Psoas muscle (tissue), 8 donors: ENCODE measurements around the gene USP13. TPM values are rescaled to one million over a fixed set of nuclear protein-coding genes. Genes with fewer than 3 reads are reported as not detected.
"Not testable (repeated sequence)": the region's sequence is repeated elsewhere in the genome, so short reads cannot be mapped to it uniquely, and the experiment has no call there.

Experiments used
- ATAC-seq, 4 donors: fragments of 200-7000 bp; cut with Tn5 transposase; one replicate each; pipeline ENCODE4 v1.9.1; 2020; ENCODE audit warnings: moderate library complexity in 3 of 4, mild to moderate bottlenecking in 2 of 4
- DNase-seq, 2 donors: peaks; one replicate each; pipeline ENCODE4 v3.0.0-alpha.2; 2020
- H3K27ac ChIP-seq: fragments of 200-600 bp; one replicate; pipeline ENCODE4 v1.8.0; 2022
- H3K27me3 ChIP-seq, 3 donors: fragments of 200-600 bp in 1 of 3; one replicate each; pipeline versions ENCODE4 v1.6.1 to v1.8.0; 2013 to 2022; ENCODE audit warnings: low read length in 2 of 3, mild to moderate bottlenecking in 2 of 3, moderate library complexity in 1 of 3; ENCODE audit not compliant: insufficient read depth in 3 of 3
- H3K36me3 ChIP-seq, 2 donors: fragments of 200-600 bp in 1 of 2; one replicate each; pipeline versions ENCODE4 v1.6.1 to v1.8.0; 2013 to 2022; ENCODE audit warnings: low read depth in 1 of 2, mild to moderate bottlenecking in 1 of 2, moderate library complexity in 1 of 2; ENCODE audit not compliant: insufficient read depth in 1 of 2
- H3K4me1 ChIP-seq: fragments of 200-600 bp; one replicate; pipeline ENCODE4 v1.8.0; 2022
- H3K4me3 ChIP-seq: fragments of 200-600 bp; one replicate; pipeline ENCODE4 v1.8.0; 2022; ENCODE audit warnings: mild to moderate bottlenecking
- H3K9me3 ChIP-seq: fragments of 200-600 bp; one replicate; pipeline ENCODE4 v1.8.0; 2022
- WGBS, 3 donors: extraction: QIAGEN DNeasy Blood & Tissue Kit; methylation state at CpG; one replicate each; pipeline versions ENCODE4 v1.1.6 to v1.1.7; 2013; 5-methylcytosine and 5-hydroxymethylcytosine counted together
- intact Hi-C, 2 donors: fragments of 100-400 bp; cut with DNase I; formaldehyde crosslinking; loops; one replicate each; pipeline versions ENCODE4 v1.11.0 to v1.14.2; 2022
- polyA plus RNA-seq, 3 donors: library from polyadenylated mRNA; stranded (reverse); fragments of 200-250 nt; gene quantifications; one replicate each; pipeline ENCODE4 v1.2.3, GENCODE V29; 2013
- total RNA-seq, 4 donors: library from RNA; stranded (reverse); fragmentation: NEBNext Ultra II Directional in 2 of 4; extraction: Animal tissue kit (Norgen Biotek cat#: 25700) in 2 of 4; gene quantifications; one replicate each; pipeline versions ENCODE4 v1.2.1 to v1.2.4, GENCODE V29; 2021 to 2023
- TF ChIP-seq, protein P1 (sequence below): fragments of 200-600 bp; IDR thresholded peaks from one replicate; pipeline ENCODE4 v1.8.0; 2022; ENCODE audit warnings: antibody characterized with exemption
- donor health status: healthy with polysubstance abuse.
- donor health status: DM: no; HTN: no; CAD: no; lungs with moderate emphysema.
- donor health status: Bipolar disorder and iron deficiency.
- donor health status: healthy.
- donor health status: DM: yes; HTN: yes; CAD: no.
- donor health status: DM: no; HTN: no; CAD: no.
- donor health status: DM: no; HTN: no; CAD: no.
- donor health status: DM: yes; HTN: yes; CAD: no.

USP13 gene
- total and polyA plus RNA-seq, 7 donors = 16.1 to 324 (median 175) TPM

GRCh38 chr3:179771797-179772196, 119.0 kb downstream of the USP13 start:
- Histone ChIP-seq H3K4me3 (no peak overlapping the region), H3K27ac (no peak overlapping the region), H3K4me1 (no peaks in the 10 kb centered on the region), H3K36me3 (peaks cover 2 to 92% of the 10 kb centered on the region in 2 donors), H3K9me3 (no peaks in the 10 kb centered on the region), H3K27me3 (no peaks in the 10 kb centered on the region)
- TF ChIP-seq, protein P1, sequence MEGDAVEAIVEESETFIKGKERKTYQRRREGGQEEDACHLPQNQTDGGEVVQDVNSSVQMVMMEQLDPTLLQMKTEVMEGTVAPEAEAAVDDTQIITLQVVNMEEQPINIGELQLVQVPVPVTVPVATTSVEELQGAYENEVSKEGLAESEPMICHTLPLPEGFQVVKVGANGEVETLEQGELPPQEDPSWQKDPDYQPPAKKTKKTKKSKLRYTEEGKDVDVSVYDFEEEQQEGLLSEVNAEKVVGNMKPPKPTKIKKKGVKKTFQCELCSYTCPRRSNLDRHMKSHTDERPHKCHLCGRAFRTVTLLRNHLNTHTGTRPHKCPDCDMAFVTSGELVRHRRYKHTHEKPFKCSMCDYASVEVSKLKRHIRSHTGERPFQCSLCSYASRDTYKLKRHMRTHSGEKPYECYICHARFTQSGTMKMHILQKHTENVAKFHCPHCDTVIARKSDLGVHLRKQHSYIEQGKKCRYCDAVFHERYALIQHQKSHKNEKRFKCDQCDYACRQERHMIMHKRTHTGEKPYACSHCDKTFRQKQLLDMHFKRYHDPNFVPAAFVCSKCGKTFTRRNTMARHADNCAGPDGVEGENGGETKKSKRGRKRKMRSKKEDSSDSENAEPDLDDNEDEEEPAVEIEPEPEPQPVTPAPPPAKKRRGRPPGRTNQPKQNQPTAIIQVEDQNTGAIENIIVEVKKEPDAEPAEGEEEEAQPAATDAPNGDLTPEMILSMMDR = no peak
- no peak for ATAC-seq
- WGBS, 3 donors = 87 to 92% (median 91%) methylated on average over 4 of the region's 4 CpGs
- DNase-seq = no peak
- intact Hi-C loops = no loop called here

DNA sequence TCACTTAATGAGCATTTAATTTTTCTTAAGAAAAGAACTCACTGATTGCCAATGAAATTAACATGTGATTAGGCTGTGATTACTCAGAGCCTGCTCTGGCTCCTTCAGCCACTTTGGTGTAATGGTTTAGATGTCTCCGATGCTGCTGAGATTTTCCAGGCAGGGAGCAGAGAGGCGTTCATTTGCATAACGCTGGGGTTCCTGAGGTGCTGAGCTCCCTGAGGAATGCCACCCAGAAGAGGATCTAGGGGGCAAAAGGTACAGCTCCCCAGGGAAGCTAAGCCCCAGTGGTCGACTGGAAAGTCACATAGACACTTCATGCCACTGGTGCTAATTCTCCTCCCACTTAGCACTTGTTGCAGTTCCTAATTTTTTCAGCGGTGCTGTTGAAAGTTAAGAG, 119.5 kb downstream of the USP13 start:
- Histone ChIP-seq H3K36me3 (peaks cover 0 to 87% of the 10 kb centered on the region in 2 donors), H3K4me1 (no peaks in the 10 kb centered on the region), H3K27me3 (no peaks in the 10 kb centered on the region), H3K27ac (no peak overlapping the region), H3K4me3 (no peak overlapping the region), H3K9me3 (no peaks in the 10 kb centered on the region)
- TF ChIP-seq, protein P1 = no peak
- 65 to 74% (median 68%) methylated on average over 5 of the region's 5 CpGs for WGBS, 3 donors
- DNase-seq (no peak), ATAC-seq (no peak)
- intact Hi-C loops = no loop called here

DNA sequence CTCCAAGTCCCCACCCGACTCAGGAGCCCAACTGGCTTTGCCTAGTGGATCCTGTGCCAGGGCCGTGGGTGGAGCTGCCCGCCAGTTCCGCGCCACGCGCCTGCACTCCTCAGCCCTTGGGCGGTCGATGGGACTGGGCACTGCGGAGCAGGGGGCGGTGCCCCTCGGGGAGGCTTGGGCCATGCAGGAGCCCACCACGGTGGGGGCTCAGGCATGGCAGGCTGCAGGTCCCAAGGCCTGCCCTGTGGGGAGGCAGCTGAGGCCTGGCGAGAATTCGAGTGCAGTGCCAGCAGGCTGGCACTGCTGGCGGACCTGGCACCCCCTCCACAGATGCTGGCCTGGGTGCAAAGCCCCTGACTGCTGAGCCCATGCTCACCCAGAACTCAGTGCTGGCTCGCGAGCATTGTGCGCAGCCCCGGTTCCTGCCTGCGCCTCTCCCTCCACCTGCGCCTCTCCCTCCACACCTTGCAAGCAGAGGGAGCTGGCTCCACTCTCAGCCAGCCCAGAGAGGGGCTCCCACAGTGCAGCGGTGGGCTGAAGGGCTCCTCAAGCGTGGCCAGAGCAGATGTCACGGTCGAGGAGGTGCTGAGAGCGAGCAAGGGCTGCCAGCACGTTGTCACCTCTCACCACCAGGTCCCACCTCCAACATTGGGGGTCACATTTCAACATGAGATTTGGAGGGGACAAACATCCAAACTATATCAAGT, 122.7 kb downstream of the USP13 start:
- Histone ChIP-seq H3K36me3 (peaks cover 0 to 67% of the 10 kb centered on the region in 2 donors), H3K9me3 (no peaks in the 10 kb centered on the region), H3K4me3 (no peak overlapping the region), H3K27me3 (no peaks in the 10 kb centered on the region), H3K27ac (no peak overlapping the region), H3K4me1 (no peaks in the 10 kb centered on the region)
- ATAC-seq = peak in 2 of 4 donors; percentile 25 to 37
- DNase-seq = no peak
- TF ChIP-seq, protein P1 = no peak
- WGBS, 3 donors = 94 to 97% (median 95%) methylated on average over 28 of the region's 28 CpGs
- intact Hi-C loops = no loop called here

DNA sequence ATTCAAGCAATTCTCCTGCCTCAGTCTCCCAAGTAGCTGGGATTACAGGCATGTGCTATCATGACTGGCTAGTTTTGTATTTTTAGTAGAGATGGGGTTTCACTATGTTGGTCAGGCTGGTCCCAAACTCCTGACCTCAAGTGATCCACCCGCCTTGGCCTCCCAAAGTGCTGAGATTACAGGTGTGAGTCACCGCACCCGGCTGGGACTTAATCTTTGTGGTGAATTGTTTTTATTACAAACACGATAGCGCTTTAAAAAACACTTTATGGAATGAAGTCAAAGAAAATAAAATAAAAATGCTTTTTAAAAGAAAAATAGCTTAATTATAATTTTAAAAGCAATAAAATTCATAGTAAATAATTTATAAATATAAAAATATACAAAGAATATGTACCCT, 130.0 kb downstream of the USP13 start:
- H3K9me3 ChIP-seq, H3K27me3 ChIP-seq, intact Hi-C loops, H3K27ac ChIP-seq, H3K4me3 ChIP-seq, H3K4me1 ChIP-seq, DNase-seq, ATAC-seq: not testable (repeated sequence)
- 94 to 95% (median 94%) methylated on average over 5 of the region's 5 CpGs for WGBS, 3 donors
- H3K36me3 ChIP-seq = peaks cover 0 to 81% of the 10 kb centered on the region in 2 donors

DNA sequence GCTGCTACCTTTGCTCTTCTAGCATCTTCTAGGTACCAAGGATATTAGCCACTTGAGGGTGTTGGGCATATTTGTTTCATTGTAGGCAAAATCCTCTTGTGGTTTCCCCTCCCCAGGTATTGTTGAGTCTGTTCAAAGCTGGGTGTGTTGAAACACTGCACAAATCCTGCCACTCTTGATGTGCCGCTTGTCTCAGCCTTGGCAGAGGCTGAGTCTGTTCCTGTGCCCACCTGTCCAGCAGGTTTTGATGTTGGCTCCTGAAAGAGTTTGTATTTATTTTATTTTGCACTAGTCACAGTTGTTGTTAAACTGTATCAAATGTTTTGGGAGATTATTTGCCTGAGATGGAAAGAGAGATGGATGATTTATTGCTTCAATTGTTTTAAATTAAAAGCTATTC, 136.2 kb downstream of the USP13 start:
- intact Hi-C loops = no loop called here
- 95 to 100% (median 100%) methylated on average over 1 of the region's 1 CpG for WGBS, 3 donors

More for the DNA sequence above, 136.2 kb downstream of the USP13 start:
- H3K9me3 ChIP-seq = no peaks in the 10 kb centered on the region
- ATAC-seq (no peak), DNase-seq (no peak)
- H3K27me3 ChIP-seq = no peaks in the 10 kb centered on the region
- TF ChIP-seq, protein P1 = no peak
- peaks cover 2 to 52% of the 10 kb centered on the region in 2 donors for H3K36me3 ChIP-seq
- no peak overlapping the region for H3K4me3 ChIP-seq
- H3K27ac ChIP-seq = no peak overlapping the region
- peaks cover 6% of the 10 kb centered on the region for H3K4me1 ChIP-seq
